HPDE6-E6E7 (cell line): ENCODE measurements around the gene C2CD3.
"Not testable (repeated sequence)": the region's sequence is repeated elsewhere in the genome, so short reads cannot be mapped to it uniquely, and the experiment has no call there.

Source experiments
- DNase-seq: peaks from one replicate; pipeline ENCODE4 v3.0.0; 2011; ENCODE audit warnings: missing footprints; ENCODE audit errors: extremely low spot score

C2CD3 gene

GRCh38 chr11:74162681-74163467 lies 7.9 kb downstream of the C2CD3 start:
- DNase-seq = no peak

GRCh38 chr11:74159642-74160041 lies 11.2 kb downstream of the C2CD3 start:
- no peak for DNase-seq

GRCh38 chr11:74157169-74157568 lies 13.6 kb downstream of the C2CD3 start:
- DNase-seq = no peak

GRCh38 chr11:74154620-74155281 lies 16.1 kb downstream of the C2CD3 start:
- DNase-seq = no peak

GRCh38 chr11:74153224-74153623 lies 17.6 kb downstream of the C2CD3 start:
- no peak for DNase-seq

- no peak for DNase-seq
These were observed 23.4 kb downstream of the C2CD3 start for GRCh38 chr11:74147199-74147929.

GRCh38 chr11:74144592-74144991 lies 26.2 kb downstream of the C2CD3 start:
- no peak for DNase-seq

- no peak for DNase-seq
These were observed 28.2 kb downstream of the C2CD3 start for GRCh38 chr11:74142624-74143023.

GRCh38 chr11:74141908-74142307 lies 28.9 kb downstream of the C2CD3 start:
- DNase-seq = no peak

GRCh38 chr11:74141241-74141695 lies 29.5 kb downstream of the C2CD3 start:
- no peak for DNase-seq

GRCh38 chr11:74139919-74140431 lies 30.8 kb downstream of the C2CD3 start:
- DNase-seq = not testable (repeated sequence)

GRCh38 chr11:74139151-74139918 lies 31.5 kb downstream of the C2CD3 start:
- DNase-seq = no peak

- peak; percentile 70 for DNase-seq
These were observed 32.2 kb downstream of the C2CD3 start for GRCh38 chr11:74138572-74138971.

GRCh38 chr11:74138021-74138420 lies 32.8 kb downstream of the C2CD3 start:
- no peak for DNase-seq

GRCh38 chr11:74135127-74135840 lies 35.5 kb downstream of the C2CD3 start:
- DNase-seq = no peak

GRCh38 chr11:74134661-74135060 lies 36.1 kb downstream of the C2CD3 start:
- no peak for DNase-seq

GRCh38 chr11:74133436-74133835 lies 37.4 kb downstream of the C2CD3 start:
- no peak for DNase-seq

GRCh38 chr11:74132833-74133232 lies 38.0 kb downstream of the C2CD3 start:
- DNase-seq = no peak

GRCh38 chr11:74129121-74129520 lies 41.7 kb downstream of the C2CD3 start:
- not testable (repeated sequence) for DNase-seq

GRCh38 chr11:74123008-74123448 lies 47.8 kb downstream of the C2CD3 start:
- DNase-seq = no peak

GRCh38 chr11:74121804-74122203 lies 49.0 kb downstream of the C2CD3 start:
- DNase-seq = no peak
